GM21529 (cell line): ENCODE results near the gene FOLH1.
"Not testable (repeated sequence)": the region's sequence is repeated elsewhere in the genome, so short reads cannot be mapped to it uniquely, and the experiment has no call there.

Experiments used
- ATAC-seq: cut with Tn5 transposase; IDR thresholded peaks from one replicate; pipeline ENCODE4 v1.9.1; 2021; ENCODE audit not compliant: unreplicated experiment

The FOLH1 gene

DNA sequence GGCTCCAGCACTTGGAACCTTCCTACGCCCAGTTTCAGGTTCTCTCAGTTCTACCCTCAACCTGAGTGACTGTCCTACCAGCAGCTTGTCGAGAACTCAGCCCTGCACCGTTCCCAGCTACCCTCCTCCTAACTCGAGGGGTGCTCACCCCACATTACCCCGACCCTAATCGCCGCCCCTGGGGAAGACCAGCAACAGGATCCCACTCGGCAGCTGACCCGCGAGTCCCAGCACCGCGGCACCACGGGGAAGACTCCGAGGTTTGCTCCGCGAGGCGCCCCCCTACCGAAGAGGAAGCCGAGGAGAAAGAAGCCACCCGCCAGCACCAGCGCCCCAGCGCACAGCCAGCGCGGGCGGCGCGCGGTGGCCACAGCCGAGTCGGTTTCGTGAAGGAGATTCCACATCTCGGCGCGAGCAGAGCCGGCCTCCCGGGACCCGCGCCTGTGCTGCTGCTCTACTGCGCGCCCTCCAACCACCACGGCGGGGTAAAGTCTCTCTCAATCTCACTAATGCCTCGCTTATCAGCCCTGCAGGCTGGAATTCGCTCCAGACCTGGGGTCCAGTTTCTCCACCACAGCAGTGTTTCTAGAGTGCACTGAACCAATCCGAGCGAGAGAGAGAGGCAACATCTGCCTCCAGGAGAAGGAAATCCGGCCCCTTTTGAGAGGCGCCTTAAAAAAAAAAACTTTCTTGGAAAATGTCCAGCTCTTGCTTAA lies at the start of gene FOLH1:
Gene FOLH1 (minus strand): TSS at position 597 of the 716 bp plus-strand sequence. CDS start 193 bp downstream, at position 404.
- ATAC-seq = no peak

DNA sequence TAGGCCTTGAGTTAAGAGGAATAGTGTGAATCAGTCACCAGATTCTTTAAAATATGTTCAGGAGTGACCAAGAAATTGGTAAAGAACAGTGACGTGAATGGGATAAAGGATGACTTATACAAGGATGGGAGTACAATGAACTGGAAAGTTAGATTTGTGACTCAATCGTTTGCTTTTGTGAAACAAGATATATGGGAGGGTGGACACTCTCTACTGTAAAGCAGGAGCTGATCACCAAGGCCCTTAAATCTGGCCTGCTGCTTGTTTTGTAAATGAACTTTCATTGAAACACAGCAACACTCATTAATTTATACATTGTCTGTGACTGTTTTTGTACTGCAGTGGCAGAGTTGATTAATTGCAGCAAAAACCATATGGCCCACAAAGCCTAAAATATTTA lies 46.7 kb upstream of the FOLH1 start:
- not testable (repeated sequence) for ATAC-seq

DNA sequence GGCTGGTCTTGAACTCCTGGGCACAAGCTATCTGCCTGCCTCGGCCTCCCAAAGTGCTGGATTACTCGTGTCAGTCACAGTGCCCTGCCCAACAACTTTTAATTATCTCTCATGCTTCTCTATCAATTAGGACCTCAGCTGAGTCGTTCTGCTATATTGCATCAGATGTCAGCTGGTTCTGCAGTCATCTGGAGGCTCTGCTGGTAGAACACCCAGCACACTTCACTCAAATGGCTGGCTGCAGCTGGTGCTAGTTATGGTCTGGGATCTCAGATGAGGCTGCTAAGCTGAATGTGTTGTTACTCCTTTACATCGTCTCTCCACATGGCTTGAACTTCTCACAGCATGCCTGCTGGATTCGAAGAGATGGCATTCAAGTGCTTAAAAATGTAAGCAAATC lies 42.8 kb upstream of the FOLH1 start:
- not testable (repeated sequence) for ATAC-seq

DNA sequence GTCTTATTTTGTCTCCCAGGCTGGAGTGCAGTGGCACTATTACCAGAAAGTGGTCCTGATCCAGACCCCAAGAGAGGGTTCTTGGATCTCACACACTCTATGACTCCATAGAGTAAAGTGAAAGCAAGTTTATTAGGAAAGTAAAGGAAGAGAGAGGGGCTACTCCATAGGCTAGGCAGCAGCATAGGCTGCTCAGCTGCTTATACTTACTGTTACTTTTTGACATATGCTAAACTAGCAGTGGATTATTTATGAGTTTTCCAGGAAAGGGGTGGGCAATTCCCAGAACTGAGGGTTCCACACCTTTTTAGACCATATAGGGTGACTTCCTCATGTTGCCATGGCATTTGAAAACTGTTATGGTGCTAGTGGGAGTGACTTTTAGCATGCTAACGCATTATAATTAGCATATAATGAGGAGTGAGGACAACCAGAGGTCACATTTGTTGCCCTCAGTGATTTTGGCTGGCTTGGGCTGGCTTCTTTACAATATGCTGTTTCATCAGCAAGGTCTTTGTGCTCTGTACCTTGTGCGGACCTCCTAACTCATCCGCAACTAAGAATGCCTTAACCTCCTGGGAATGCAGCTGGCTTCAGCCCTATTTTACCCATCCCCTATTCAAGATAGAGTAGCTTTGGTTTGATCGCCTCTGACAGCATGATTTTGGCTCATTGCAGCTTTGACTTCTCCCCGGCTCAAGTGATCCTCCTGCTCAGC lies 42.2 kb upstream of the FOLH1 start:
- ATAC-seq = not testable (repeated sequence)

DNA sequence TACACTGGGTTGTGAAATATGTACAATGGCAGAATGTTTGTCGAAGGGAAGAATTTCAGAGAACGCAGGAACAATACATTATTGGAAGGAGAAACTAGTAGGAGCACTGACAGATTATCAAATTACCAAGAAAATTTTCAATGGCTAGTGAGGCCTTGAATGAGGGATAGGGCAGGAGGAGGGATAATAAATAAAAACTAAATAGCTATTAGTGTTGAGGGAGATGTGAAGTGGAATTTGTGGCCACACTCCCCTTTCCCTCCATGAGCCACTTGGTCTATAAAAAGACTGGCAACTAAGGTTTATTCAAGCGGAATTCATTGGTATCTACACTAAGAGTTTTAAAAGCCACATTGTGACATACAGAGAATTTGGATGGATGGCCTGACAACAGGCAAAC lies 41.0 kb upstream of the FOLH1 start:
- not testable (repeated sequence) for ATAC-seq

DNA sequence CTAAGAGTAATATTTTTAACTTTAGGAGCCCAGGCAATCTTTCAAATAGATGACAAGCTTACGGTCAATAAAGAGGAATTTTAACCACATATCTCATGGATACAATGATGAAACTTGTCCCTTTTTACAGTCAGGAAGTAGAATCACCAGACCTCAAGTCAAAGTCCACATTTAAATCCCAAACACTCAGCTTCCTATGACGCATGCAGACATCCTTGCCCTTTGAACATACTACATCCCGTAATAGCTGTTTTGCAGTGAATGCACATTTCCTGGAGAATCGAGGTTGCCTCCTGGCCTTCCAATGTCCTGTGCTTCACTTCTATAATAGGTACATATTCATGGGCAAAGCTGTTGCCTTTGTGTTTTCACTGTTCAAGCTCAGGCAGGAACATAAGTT lies 25.3 kb upstream of the FOLH1 start:
- not testable (repeated sequence) for ATAC-seq

DNA sequence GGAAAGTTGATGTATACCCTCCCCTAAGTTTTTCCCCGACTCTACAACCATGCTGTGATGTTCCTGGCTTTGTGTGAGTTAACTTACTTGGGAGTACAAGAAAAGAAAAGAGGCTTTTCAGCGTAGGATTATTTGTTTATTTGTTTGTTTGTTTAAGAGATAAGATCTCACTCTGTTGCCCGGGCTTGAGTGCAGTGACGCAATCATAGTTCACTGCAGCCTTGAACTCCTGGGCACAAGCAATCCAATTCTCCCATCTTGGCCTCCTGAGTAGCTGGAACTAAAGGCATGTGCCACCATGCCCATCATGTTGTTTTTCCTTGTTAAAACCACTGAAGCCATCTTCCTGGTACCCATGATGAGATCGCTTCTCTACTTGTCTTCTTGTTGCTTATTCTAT lies 24.6 kb upstream of the FOLH1 start:
- not testable (repeated sequence) for ATAC-seq

DNA sequence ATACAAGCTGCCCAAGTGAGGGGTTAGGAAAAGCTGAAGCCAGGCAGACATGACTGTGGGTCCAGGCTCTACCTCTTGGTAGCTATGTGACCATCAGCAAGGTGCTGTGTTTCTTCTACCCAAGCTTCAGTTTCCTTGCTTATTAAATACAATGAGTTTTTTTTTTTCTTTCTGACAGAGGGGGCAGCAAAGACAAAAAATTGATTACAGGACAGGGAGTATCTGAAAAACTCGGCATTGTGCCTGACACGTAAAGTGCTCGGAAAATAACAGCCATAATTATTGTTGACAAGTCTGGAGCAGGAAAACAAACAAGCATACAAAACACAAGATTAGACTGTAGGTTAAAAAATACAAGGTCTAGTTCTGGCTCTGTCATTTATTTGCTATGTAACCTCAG lies 23.3 kb upstream of the FOLH1 start:
- not testable (repeated sequence) for ATAC-seq

DNA sequence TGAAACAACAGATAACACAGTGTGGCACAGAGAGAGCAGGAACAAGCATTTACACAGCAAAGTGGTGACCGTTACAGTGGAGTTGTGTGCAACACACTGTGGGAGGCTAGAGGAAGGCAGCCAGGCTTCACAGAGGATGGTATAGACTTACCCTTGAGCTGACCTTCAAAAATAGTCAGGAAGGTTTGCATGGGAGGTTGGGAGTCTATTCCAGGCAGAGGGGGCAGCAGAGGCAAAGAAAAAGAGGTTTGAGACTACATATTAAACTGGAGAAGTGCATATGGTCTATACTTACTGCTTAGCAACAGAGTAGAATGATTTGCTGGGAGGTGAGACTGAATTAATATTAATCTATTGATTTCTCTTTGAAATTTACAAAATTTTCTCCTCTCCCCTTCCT lies 22.1 kb upstream of the FOLH1 start:
- not testable (repeated sequence) for ATAC-seq

DNA sequence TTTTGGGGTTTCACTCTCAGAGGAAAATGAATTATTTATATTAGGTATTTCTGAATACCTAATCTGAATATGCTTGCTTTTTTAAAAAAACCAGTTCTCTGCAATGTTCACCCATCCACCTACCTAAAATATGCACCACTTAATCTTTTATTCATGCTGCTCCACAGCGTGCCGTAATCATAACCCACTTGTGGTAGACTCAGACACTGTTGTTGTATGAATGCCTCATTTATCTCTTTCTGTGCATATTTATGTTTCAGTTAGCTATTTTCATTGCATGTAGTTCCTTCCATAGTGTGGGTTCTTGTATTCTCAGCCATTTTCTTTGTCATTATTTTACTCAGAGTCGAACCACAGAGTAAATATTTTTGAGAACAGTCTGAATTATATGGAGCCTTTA lies 21.6 kb upstream of the FOLH1 start:
- not testable (repeated sequence) for ATAC-seq

DNA sequence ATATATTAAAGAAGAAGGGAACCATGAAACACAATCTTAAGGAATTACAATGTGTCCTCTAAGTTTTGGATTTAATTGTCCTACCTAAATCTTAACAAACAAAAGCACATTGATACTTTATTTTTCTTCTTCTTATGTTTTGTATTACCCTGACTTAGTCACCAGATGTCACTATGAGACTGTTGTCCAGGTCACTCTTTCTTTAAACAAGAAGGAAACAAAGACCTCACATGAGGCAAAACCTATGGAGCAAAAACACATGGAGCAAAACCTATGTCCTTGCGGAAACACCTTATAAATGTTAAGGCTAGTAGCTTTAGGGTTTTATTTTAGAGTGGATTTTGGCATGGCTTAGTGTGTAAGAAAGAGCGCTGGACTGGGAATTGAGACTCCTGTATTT lies 20.7 kb upstream of the FOLH1 start:
- not testable (repeated sequence) for ATAC-seq

DNA sequence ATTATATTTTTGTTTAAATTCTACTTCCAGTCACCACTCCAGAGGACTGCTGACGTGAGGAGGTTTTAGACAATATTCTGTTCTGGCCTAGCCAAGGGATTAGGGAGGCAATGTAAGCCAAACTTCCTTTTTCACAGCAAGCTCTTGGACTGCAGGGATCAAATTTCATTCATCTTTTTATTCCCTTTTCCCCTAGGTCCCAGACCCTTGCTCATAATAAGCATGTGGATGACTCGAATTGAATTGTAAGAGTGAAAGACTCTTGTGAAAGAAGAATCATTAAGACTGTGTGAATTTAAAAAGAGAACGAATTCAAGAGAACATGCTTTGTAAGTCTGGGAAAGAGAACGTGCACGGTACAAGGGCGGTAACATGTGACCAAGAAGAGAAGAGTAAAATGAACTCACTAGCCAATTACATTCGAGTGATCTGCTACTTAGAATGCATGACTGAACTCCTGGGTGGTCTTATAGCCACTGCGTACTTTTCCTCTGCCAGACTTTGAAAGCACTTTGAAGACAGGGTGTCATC lies 16.9 kb upstream of the FOLH1 start:
- ATAC-seq = not testable (repeated sequence)

DNA sequence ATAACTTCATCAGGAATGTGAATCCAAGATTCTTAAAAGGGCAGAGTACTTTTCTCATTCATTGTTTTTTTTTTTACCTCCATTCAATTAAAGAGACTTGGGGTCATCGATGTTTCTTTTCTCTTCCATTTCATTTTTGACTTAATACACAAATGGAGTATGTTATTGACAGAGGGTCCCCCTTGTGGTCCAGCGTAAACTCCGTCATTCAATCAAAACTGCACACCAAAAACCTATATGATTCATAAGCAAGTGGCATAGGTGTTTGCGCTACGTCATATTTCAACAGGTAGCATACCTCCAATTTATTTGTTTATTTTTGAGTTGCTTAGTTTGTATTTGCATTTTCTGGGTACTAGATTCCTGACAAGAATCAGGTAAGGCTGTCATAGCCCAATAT lies 12.7 kb upstream of the FOLH1 start:
- no peak for ATAC-seq

DNA sequence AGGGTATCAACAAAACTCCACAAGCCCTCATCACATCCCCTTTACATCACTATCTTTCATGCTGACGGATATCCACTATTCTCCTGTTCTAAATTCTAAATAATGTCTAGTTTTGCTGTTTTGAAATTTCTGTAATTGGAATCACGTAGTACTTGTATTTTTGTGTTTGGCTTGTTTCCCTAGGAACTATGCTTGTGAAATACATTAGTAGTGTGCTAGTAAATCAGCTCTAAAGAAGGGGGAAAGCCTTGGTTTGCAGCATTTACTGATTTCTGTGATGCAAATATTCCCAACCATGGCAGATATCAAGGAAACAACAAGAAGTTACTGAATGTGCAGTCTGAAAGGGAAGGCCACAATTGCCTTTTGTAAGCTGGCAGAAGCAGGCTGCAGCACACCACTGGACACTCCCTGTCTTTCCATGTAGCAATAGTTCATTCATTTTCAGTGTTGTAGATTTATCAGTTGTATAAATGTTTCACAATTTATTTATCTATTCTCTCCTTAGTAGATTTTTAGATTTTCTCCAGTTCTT lies 4.7 kb upstream of the FOLH1 start:
- no peak for ATAC-seq

DNA sequence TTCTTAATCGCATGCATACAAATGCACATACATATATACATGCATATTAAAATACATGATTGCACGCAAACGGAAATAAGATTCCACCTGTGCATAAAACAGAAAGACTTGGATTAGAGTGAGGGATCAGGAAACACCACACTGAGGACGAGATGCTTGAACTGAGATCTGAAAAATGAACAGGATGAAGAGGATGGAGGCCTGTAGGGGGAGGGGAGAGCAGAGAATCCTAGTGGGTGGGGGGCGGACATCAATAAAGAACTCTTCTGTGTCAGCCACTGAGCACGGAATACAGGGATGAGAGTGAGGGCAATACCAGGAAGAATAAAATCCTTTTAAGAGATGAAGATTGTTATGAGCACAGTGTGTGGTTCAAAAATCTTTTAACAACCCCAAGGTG lies 1.4 kb downstream of the FOLH1 start:
- not testable (repeated sequence) for ATAC-seq

DNA sequence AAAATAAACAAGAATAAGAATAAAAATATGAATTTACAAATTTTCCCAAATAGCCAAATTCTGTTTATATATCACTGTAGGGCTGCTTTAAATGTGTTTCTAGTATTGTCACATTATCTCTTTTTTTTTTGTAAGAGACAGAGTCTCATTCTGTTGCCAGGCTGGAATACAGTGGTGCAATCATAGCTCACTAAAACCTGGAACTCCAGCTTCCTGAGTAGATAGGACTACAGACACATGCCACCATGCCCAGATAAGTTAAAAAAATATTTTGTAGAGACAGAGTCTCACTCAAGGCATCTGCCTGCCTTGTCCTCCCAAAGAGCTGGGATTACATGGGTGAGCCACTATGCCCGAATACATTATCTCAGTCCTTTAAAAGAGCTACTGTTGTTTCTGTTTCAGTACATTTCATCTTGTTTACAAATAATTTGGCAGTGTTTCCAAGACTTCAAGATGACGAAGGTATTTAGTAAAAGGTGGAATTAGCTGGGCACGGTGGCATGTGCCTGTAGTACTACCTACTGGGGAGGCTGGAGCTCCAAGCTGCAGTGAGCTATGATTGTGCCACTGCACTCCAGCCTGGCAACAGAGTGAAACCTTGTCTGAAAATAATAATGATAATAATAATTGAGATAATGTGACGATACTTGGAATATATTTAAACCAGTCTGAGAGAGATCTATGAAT lies 6.0 kb downstream of the FOLH1 start:
- ATAC-seq = no peak

DNA sequence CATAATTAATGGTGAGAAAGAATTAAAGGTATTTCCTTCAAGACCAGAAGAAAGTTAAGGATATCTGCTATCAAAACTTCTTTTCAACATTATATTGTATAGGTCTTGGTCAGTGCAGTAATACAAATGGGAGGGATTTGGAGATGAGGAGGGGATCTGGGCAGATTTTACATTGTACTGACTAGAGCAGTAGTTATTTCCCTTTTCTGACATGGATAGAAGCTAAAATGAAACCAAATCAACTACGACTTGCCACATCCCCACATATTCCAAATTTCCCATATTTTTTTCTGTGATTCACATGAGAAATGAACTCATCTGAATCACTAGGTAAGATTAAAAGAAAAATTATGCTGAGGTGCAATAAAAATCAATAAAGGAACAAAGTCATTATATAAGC lies 11.6 kb downstream of the FOLH1 start:
- not testable (repeated sequence) for ATAC-seq

DNA sequence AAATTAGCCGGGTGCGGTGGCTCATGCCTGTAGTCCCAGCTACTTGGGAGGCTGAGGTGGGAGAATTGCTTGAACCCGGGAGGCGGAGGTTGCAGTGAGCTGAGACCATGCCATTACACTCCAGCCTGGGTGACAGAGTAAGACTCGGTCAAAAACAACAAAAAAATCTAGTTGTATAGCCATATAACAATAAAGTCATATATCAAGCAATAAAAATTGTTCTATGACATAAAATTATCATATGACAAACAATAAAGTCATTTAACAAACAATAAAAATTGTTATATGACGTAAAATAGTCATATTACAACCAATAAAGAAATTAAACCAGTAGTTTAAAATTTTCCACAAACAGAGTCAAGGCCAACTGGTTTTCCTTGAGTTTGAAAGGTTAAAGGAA lies 12.4 kb downstream of the FOLH1 start:
- ATAC-seq = not testable (repeated sequence)

DNA sequence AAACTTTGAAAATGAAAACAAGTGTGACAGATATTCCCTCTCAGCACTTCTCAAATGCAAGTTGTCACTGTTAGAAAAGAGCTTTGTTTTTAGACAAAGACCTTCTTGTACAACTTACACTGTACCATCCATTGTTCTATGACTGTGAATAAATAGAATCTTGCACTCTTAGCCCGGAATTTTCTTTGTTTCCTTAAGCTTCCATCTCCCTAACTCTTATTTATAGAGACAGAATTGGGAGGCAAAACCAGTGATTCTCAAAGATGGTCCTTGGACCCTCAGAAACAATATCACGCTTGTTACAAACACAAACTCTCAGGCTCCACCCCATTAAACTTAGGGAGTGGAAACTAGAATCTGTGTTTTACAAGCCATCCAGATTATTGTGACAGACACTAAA lies 18.1 kb downstream of the FOLH1 start:
- ATAC-seq = not testable (repeated sequence)

DNA sequence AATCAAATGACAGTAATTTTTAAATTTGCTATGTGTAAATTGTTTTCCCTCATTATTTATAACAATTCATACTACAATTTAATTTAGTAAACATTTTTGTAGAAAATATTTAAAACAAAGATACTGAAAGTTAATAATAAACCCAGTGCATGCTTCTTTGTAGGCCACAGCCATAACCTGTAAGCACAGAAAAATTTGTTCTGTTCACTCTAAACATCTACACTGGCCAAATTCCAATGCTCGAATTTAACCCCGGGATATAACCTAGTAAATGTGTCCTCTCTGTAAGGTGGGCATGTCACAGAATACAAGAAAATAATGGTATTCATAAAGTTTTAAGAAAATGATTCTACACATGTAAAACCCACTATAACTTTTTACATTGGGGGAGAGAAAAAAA lies 22.2 kb downstream of the FOLH1 start:
- ATAC-seq = not testable (repeated sequence)

DNA sequence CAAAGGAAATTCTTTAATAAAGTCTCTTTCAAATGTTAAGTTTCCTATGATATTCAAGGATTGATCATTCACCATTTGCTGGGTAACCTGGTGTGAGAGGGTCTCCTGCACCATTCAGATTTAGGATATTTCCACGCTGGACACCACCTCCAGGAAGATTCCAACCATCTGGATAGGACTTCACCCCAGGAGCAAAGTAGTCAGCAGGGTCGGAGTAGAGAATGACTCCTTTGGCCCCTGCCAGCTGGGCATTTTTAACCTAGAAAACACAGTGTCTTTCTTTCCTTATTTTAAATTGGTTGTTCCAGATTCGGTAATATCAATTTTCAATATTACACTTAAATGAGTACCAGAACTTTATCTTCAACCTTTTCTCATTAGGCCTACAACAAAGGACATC lies 22.8 kb downstream of the FOLH1 start:
- not testable (repeated sequence) for ATAC-seq
